ENCODE data around the gene TTLL8.

GRCh38 chr22:50072714-50073538 lies 14.8 kb upstream of the TTLL8 start:
- TF ChIP-seq POLR2A (IDR thresholded peaks at IDR 0.05) (no peak), EP300 (IDR thresholded peaks at IDR 0.05; ENCODE audit: low read depth) (no peak)
- TF ChIP-seq, protein P1, sequence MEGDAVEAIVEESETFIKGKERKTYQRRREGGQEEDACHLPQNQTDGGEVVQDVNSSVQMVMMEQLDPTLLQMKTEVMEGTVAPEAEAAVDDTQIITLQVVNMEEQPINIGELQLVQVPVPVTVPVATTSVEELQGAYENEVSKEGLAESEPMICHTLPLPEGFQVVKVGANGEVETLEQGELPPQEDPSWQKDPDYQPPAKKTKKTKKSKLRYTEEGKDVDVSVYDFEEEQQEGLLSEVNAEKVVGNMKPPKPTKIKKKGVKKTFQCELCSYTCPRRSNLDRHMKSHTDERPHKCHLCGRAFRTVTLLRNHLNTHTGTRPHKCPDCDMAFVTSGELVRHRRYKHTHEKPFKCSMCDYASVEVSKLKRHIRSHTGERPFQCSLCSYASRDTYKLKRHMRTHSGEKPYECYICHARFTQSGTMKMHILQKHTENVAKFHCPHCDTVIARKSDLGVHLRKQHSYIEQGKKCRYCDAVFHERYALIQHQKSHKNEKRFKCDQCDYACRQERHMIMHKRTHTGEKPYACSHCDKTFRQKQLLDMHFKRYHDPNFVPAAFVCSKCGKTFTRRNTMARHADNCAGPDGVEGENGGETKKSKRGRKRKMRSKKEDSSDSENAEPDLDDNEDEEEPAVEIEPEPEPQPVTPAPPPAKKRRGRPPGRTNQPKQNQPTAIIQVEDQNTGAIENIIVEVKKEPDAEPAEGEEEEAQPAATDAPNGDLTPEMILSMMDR (IDR thresholded peaks at IDR 0.05), result no peak
